HG03378 (cell line): ENCODE measurements around the gene FKBP2.

Experiments
- ATAC-seq: cut with Tn5 transposase; IDR thresholded peaks from one replicate; pipeline ENCODE4 v1.9.1; 2021; ENCODE audit warnings: mild to moderate bottlenecking, moderate library complexity; ENCODE audit not compliant: unreplicated experiment

The FKBP2 gene

GRCh38 chr11:64247729-64248531, 7.0 kb downstream of the FKBP2 start:
- no peak for ATAC-seq

GRCh38 chr11:64248578-64248977, 7.7 kb downstream of the FKBP2 start:
- ATAC-seq = no peak

- ATAC-seq = no peak
Measured at GRCh38 chr11:64249038-64249437, 8.1 kb downstream of the FKBP2 start.

GRCh38 chr11:64249563-64250414, 8.9 kb downstream of the FKBP2 start:
- no peak for ATAC-seq

GRCh38 chr11:64250415-64251015, 9.6 kb downstream of the FKBP2 start:
- ATAC-seq = no peak

- ATAC-seq = no peak
Measured at GRCh38 chr11:64251016-64251752, 10.3 kb downstream of the FKBP2 start, which contains the start of gene PLCB3. Gene PLCB3, plus strand, starts transcription at chr11:64251530. Its CDS starts 120 bp downstream, at chr11:64251650.

GRCh38 chr11:64251753-64252002, 10.8 kb downstream of the FKBP2 start:
- ATAC-seq = no peak

GRCh38 chr11:64252003-64252872, 11.3 kb downstream of the FKBP2 start:
- ATAC-seq = no peak

- no peak for ATAC-seq
Measured at GRCh38 chr11:64253043-64253442, 12.1 kb downstream of the FKBP2 start.

GRCh38 chr11:64253481-64253880, 12.6 kb downstream of the FKBP2 start:
- no peak for ATAC-seq

- ATAC-seq = no peak
Measured at GRCh38 chr11:64254326-64254725, 13.4 kb downstream of the FKBP2 start.

- ATAC-seq = no peak
Measured at GRCh38 chr11:64255135-64256128, 14.5 kb downstream of the FKBP2 start.

- no peak for ATAC-seq
Measured at GRCh38 chr11:64256300-64256699, 15.4 kb downstream of the FKBP2 start.

GRCh38 chr11:64258356-64258755, 17.5 kb downstream of the FKBP2 start:
- no peak for ATAC-seq

GRCh38 chr11:64258946-64259532, 18.1 kb downstream of the FKBP2 start:
- ATAC-seq = no peak

- ATAC-seq = no peak
Measured at GRCh38 chr11:64259533-64260067, 18.7 kb downstream of the FKBP2 start.

- no peak for ATAC-seq
Measured at GRCh38 chr11:64260147-64260708, 19.3 kb downstream of the FKBP2 start.

- ATAC-seq = no peak
Measured at GRCh38 chr11:64261556-64262080, 20.7 kb downstream of the FKBP2 start.
